AG04449 (cell line): ENCODE measurements around the gene ZNF787.

Experiments
- CTCF ChIA-PET: fragments of 350-600 bp; formaldehyde crosslinking; extraction: SDS; loops from one replicate; lab custom pipeline; 2021; ENCODE audit warnings: antibody characterized with exemption; lab: Yijun Ruan, JAX
- POLR2A ChIA-PET: fragments of 400-600, 350-600 bp; formaldehyde crosslinking; extraction: SDS; loops from one replicate; lab custom pipeline; 2020; ENCODE audit warnings: antibody characterized with exemption, inconsistent platforms; lab: Yijun Ruan, JAX
- DNase-seq: peaks from one replicate; pipeline ENCODE4 v3.0.0-alpha.2; 2010; ENCODE audit warnings: low read depth, low spot score
- H3K4me3 ChIP-seq: 2 replicates; pipeline ENCODE4 v1.5.1; 2011; ENCODE audit warnings: low read depth, mild to moderate bottlenecking, control low read depth, low read length
- CTCF ChIP-seq: IDR thresholded peaks from one replicate; pipeline ENCODE4 v1.5.1; 2011; ENCODE audit warnings: mild to moderate bottlenecking, moderate library complexity, low read length, control low read depth, inconsistent platforms; ENCODE audit not compliant: insufficient read depth; ENCODE audit errors: missing control alignments

Gene ZNF787

DNA sequence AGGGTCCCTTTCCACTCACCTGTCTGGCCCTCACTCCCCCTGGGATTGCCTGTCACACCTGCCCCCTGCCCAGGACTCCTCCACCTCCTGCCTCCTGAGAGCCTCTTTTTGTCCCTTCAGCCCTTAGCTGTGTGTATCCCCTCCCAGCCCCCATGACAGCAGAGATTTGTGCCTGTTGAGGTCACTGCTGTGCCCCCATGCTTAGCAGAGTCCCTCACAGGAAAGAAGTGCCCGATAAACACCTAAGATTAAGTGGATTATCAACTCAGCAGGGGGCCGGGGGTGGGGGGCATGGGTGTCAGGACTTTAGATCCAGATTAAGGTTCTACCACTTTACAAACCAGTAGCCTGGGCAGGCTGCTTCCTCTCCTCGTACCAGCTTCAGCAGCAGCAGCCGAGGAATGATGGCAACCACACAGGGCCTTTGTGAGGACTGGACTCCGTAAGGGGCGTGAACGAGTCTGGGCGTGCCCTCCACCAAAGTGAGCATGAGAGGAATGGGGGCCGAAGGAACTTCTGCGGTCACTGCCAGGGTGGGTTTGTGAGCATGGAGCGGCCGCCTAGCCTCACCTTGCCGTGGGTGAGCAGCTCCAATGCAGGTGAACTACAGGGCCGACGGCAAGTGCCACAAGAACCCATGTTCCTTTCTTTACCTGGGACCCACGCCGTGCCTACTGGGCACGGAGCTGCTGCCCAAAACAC is 36.1 kb downstream of the ZNF787 start:
- POLR2A ChIA-PET = interaction anchor here (0.7 kb wide), 1 partner anchor 172 kb away, joined by 3 read pairs; no protein-coding TSS in a partner anchor

GRCh38 chr19:56083668-56084067 is 37.4 kb downstream of the ZNF787 start:
- DNase-seq = no peak
- ChIA-PET POLR2A (no interaction called here), CTCF (interaction anchor here (1.2 to 12.4 kb wide), 3 partner anchors 17 to 170 kb away, joined by 4 to 202 read pairs (median 99); partner anchors contain the start of gene GALP)
- TF ChIP-seq CTCF = no peak
- H3K4me3 ChIP-seq = no peak overlapping the region

More for the DNA sequence above, 36.1 kb downstream of the ZNF787 start:
- no peak overlapping the region for H3K4me3 ChIP-seq
- CTCF ChIA-PET = interaction anchor here (0.9 to 1.7 kb wide), 3 partner anchors 9 to 247 kb away, joined by 3 to 16 read pairs (median 3); no protein-coding TSS in a partner anchor
- no peak for TF ChIP-seq CTCF
- DNase-seq = no peak

- peak; percentile 12 for DNase-seq
- H3K4me3 ChIP-seq = peak overlapping the region; percentile 49
- CTCF ChIA-PET = interaction anchor here (0.7 to 12.4 kb wide), 20 partner anchors 9 to 286 kb away, joined by 3 to 202 read pairs (median 4); partner anchors contain the start of genes EDDM13 and GALP
- POLR2A ChIA-PET = no interaction called here
- peak; percentile 71 for TF ChIP-seq CTCF
Observed at GRCh38 chr19:56080669-56081401, 40.3 kb downstream of the ZNF787 start.

- no peak for DNase-seq
- no peak overlapping the region for H3K4me3 ChIP-seq
- ChIA-PET CTCF (interaction anchor here (1.3 to 12.4 kb wide), 7 partner anchors 8 to 268 kb away, joined by 3 to 202 read pairs (median 43); partner anchors contain the start of gene GALP), POLR2A (no interaction called here)
- TF ChIP-seq CTCF = no peak
Observed at GRCh38 chr19:56079609-56080008, 41.5 kb downstream of the ZNF787 start.

DNA sequence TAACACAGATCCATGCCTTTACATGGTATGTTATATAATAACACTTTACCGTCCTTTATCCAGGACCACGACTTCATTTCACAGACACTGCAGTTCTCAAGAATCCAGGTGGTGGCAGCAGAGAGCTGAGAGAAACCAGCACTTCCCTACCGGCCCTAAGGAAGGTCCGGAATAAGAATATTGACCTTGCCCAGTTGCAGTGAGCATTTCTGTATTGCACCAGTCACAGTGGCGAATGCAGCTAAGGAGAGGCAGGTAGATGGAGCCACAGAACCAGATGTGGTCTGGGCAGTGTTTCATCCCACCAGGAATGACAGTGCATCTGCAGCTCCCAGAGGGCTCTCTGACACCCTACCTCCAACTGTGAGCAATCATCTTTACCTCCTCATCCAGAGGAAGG is 44.6 kb downstream of the ZNF787 start:
- peak; percentile 79 for TF ChIP-seq CTCF
- peak; percentile 12 for DNase-seq
- no peak overlapping the region for H3K4me3 ChIP-seq
- POLR2A ChIA-PET = interaction anchor here (0.6 kb wide), 1 partner anchor 44 kb away, joined by 3 read pairs; the partner anchor contains the start of gene ZNF787
- CTCF ChIA-PET = interaction anchor here (0.8 to 12.4 kb wide), 30 partner anchors 9 to 272 kb away, joined by 3 to 202 read pairs (median 4); partner anchors contain the start of gene GALP
